ENCODE results near the gene IYD.

IYD gene

GRCh38 chr6:150323205-150323604 is 45.6 kb upstream of the IYD start:
- WGBS, 2 donors (ENCODE audit: extremely low coverage in 2 of 2, insufficient read length in 2 of 2, insufficient replicate concordance in 1 of 2), result no CpG with 5 or more reads among the region's 8 CpGs
- H2BK120ac ChIP-seq (ENCODE audit: low read depth, low read length), result no peak overlapping the region
- H3K27ac ChIP-seq (replicated peaks; ENCODE audit: low read length), result no peak overlapping the region
- H2BK12ac ChIP-seq (ENCODE audit: low read length), result no peak overlapping the region
- H3K4me2 ChIP-seq (ENCODE audit: insufficient read depth, low read length, poor library complexity, severe bottlenecking), result no peak overlapping the region
- peaks cover 3 to 5% of the 10 kb centered on the region in 2 donors for H3K4me1 ChIP-seq (ENCODE audit: control insufficient read depth in 2 of 2, insufficient read depth in 1 of 2, low read depth in 1 of 2, low read length in 2 of 2)
- no peak overlapping the region for H3K18ac ChIP-seq (ENCODE audit: low read length)
- no peak overlapping the region for H2AFZ ChIP-seq (ENCODE audit: low read length)
- H3K23ac ChIP-seq (ENCODE audit: low read depth, low read length, poor library complexity), result no peak overlapping the region
- no peaks in the 10 kb centered on the region for H3K36me3 ChIP-seq (replicated peaks in 1 of 2; ENCODE audit: control insufficient read depth in 2 of 2, insufficient read depth in 2 of 2, low read length in 2 of 2)
- H3K9ac ChIP-seq (ENCODE audit: low read depth, low read length, poor library complexity), result no peak overlapping the region
- H2BK5ac ChIP-seq (ENCODE audit: low read length), result no peak overlapping the region
- H4K91ac ChIP-seq (ENCODE audit: low read depth, low read length, poor library complexity), result no peak overlapping the region
- no peak for DNase-seq (ENCODE audit: low spot score)
- H3K4ac ChIP-seq (ENCODE audit: low read length), result no peak overlapping the region
- no peak overlapping the region for H2BK15ac ChIP-seq (ENCODE audit: low read length)
- H4K8ac ChIP-seq (ENCODE audit: low read depth, low read length), result no peak overlapping the region
- H2AK5ac ChIP-seq (ENCODE audit: low read depth, low read length), result no peak overlapping the region
- H3K79me1 ChIP-seq (ENCODE audit: low read depth, low read length), result no peaks in the 10 kb centered on the region
- H3K4me3 ChIP-seq (ENCODE audit: low read length in 2 of 2), result no peak overlapping the region
- H3K27me3 ChIP-seq (ENCODE audit: control insufficient read depth in 3 of 3, insufficient read depth in 3 of 3, low read depth in 1 of 3, low read length in 3 of 3), result no peaks in the 10 kb centered on the region
- no peak overlapping the region for H3K14ac ChIP-seq (ENCODE audit: low read length)
- H3K9me3 ChIP-seq (replicated peaks in 1 of 2; ENCODE audit: control insufficient read depth in 2 of 2, insufficient read depth in 1 of 2, low read depth in 1 of 2, low read length in 2 of 2), result no peaks in the 10 kb centered on the region

DNA sequence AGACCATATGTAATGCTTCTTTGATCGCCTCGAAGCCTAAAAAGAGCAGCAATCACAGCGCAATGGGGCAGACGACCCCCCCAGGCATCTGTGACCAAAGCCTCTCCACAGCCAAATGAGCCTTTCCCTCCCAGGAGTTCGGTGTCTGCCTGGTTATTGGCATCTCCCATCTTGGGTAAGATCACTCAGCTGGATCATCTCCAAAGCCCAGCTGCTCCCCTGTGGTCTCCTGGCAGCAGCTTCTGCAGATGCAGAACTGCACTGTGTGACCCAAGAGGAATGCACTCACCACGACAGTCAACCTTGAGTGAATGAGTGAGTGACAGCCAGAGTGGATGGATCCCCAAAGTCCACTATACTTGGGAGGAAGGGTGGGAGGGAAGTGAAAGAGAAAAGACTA is 44.8 kb upstream of the IYD start:
- no peak overlapping the region for H4K91ac ChIP-seq (ENCODE audit: low read depth, low read length, poor library complexity)
- no peak overlapping the region for H2BK12ac ChIP-seq (ENCODE audit: low read length)
- no peak overlapping the region for H2BK15ac ChIP-seq (ENCODE audit: low read length)
- H3K4me1 ChIP-seq (ENCODE audit: control insufficient read depth in 2 of 2, insufficient read depth in 1 of 2, low read depth in 1 of 2, low read length in 2 of 2), result peaks cover 3 to 5% of the 10 kb centered on the region in 2 donors
- H3K14ac ChIP-seq (ENCODE audit: low read length), result no peak overlapping the region
- H3K36me3 ChIP-seq (replicated peaks in 1 of 2; ENCODE audit: control insufficient read depth in 2 of 2, insufficient read depth in 2 of 2, low read length in 2 of 2), result no peaks in the 10 kb centered on the region
- H2AFZ ChIP-seq (ENCODE audit: low read length), result no peak overlapping the region
- H4K8ac ChIP-seq (ENCODE audit: low read depth, low read length), result no peak overlapping the region
- no peak overlapping the region for H2BK120ac ChIP-seq (ENCODE audit: low read depth, low read length)
- no peak overlapping the region for H3K18ac ChIP-seq (ENCODE audit: low read length)
- no peak overlapping the region for H2BK5ac ChIP-seq (ENCODE audit: low read length)
- no peak overlapping the region for H3K23ac ChIP-seq (ENCODE audit: low read depth, low read length, poor library complexity)
- H3K27ac ChIP-seq (replicated peaks; ENCODE audit: low read length), result no peak overlapping the region
- no peaks in the 10 kb centered on the region for H3K9me3 ChIP-seq (replicated peaks in 1 of 2; ENCODE audit: control insufficient read depth in 2 of 2, insufficient read depth in 1 of 2, low read depth in 1 of 2, low read length in 2 of 2)
- no peaks in the 10 kb centered on the region for H3K79me1 ChIP-seq (ENCODE audit: low read depth, low read length)
- H3K4ac ChIP-seq (ENCODE audit: low read length), result no peak overlapping the region
- no peaks in the 10 kb centered on the region for H3K27me3 ChIP-seq (ENCODE audit: control insufficient read depth in 3 of 3, insufficient read depth in 3 of 3, low read depth in 1 of 3, low read length in 3 of 3)
- no peak overlapping the region for H3K4me3 ChIP-seq (ENCODE audit: low read length in 2 of 2)
- WGBS, 2 donors (ENCODE audit: extremely low coverage in 2 of 2, insufficient read length in 2 of 2, insufficient replicate concordance in 1 of 2), result no CpG with 5 or more reads among the region's 6 CpGs
- H3K4me2 ChIP-seq (ENCODE audit: insufficient read depth, low read length, poor library complexity, severe bottlenecking), result no peak overlapping the region
- no peak overlapping the region for H2AK5ac ChIP-seq (ENCODE audit: low read depth, low read length)
- no peak for DNase-seq (ENCODE audit: low spot score)
- no peak overlapping the region for H3K9ac ChIP-seq (ENCODE audit: low read depth, low read length, poor library complexity)

DNA sequence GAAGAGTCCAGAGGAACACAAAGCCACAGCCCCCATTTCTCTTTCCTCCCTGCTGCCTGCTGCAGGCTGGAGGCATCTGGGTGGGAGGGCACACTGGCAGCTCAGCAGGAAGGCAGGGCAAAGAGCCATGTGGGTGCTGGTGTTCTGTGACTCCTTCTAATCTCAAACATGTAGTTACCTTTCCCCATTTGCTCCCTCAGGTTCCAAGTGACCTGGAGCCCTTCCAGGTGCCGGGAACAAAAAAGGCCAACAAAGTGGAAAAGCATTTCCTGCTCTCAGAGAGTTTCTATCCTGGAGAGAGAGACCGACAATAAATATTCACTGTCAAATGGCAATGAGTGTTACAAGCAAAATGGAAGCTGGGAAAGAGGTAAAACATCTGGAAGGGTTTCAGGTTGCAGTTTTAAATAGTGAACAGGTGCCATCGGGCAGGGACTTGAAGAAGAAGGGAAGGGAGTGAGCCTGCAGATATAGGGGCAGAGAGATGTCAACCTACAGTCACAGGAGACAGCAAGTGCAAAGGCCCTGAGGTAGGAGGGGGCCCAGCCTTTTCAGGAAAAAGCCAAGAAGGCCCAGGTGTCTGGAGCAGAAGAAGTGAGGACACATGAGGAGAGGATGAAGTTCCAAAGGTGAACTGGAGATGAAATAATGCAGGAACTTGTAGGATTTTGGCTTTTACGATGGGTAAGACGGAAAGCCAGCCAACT is 43.6 kb upstream of the IYD start:
- H3K79me1 ChIP-seq (ENCODE audit: low read depth, low read length), result no peaks in the 10 kb centered on the region
- H2BK12ac ChIP-seq (ENCODE audit: low read length), result no peak overlapping the region
- H3K4me1 ChIP-seq (ENCODE audit: control insufficient read depth in 2 of 2, insufficient read depth in 1 of 2, low read depth in 1 of 2, low read length in 2 of 2), result peaks cover 3 to 5% of the 10 kb centered on the region in 2 donors
- H3K9ac ChIP-seq (ENCODE audit: low read depth, low read length, poor library complexity), result no peak overlapping the region
- no peak overlapping the region for H3K14ac ChIP-seq (ENCODE audit: low read length)
- no peak overlapping the region for H2BK5ac ChIP-seq (ENCODE audit: low read length)
- H2BK15ac ChIP-seq (ENCODE audit: low read length), result no peak overlapping the region
- no peak overlapping the region for H2AK5ac ChIP-seq (ENCODE audit: low read depth, low read length)
- H3K36me3 ChIP-seq (replicated peaks in 1 of 2; ENCODE audit: control insufficient read depth in 2 of 2, insufficient read depth in 2 of 2, low read length in 2 of 2), result no peaks in the 10 kb centered on the region
- no peak overlapping the region for H3K4me2 ChIP-seq (ENCODE audit: insufficient read depth, low read length, poor library complexity, severe bottlenecking)
- H2AFZ ChIP-seq (ENCODE audit: low read length), result peak overlapping the region; percentile 26
- no peak overlapping the region for H4K8ac ChIP-seq (ENCODE audit: low read depth, low read length)
- H4K91ac ChIP-seq (ENCODE audit: low read depth, low read length, poor library complexity), result no peak overlapping the region
- no peak overlapping the region for H3K27ac ChIP-seq (replicated peaks; ENCODE audit: low read length)
- H3K27me3 ChIP-seq (ENCODE audit: control insufficient read depth in 3 of 3, insufficient read depth in 3 of 3, low read depth in 1 of 3, low read length in 3 of 3), result no peaks in the 10 kb centered on the region
- H3K9me3 ChIP-seq (replicated peaks in 1 of 2; ENCODE audit: control insufficient read depth in 2 of 2, insufficient read depth in 1 of 2, low read depth in 1 of 2, low read length in 2 of 2), result no peaks in the 10 kb centered on the region
- no peak overlapping the region for H3K4me3 ChIP-seq (ENCODE audit: low read length in 2 of 2)
- WGBS, 2 donors (ENCODE audit: extremely low coverage in 2 of 2, insufficient read length in 2 of 2, insufficient replicate concordance in 1 of 2), result no CpG with 5 or more reads among the region's 5 CpGs
- no peak overlapping the region for H3K23ac ChIP-seq (ENCODE audit: low read depth, low read length, poor library complexity)
- no peak overlapping the region for H3K18ac ChIP-seq (ENCODE audit: low read length)
- no peak for DNase-seq (ENCODE audit: low spot score)
- H3K4ac ChIP-seq (ENCODE audit: low read length), result no peak overlapping the region
- no peak overlapping the region for H2BK120ac ChIP-seq (ENCODE audit: low read depth, low read length)

DNA sequence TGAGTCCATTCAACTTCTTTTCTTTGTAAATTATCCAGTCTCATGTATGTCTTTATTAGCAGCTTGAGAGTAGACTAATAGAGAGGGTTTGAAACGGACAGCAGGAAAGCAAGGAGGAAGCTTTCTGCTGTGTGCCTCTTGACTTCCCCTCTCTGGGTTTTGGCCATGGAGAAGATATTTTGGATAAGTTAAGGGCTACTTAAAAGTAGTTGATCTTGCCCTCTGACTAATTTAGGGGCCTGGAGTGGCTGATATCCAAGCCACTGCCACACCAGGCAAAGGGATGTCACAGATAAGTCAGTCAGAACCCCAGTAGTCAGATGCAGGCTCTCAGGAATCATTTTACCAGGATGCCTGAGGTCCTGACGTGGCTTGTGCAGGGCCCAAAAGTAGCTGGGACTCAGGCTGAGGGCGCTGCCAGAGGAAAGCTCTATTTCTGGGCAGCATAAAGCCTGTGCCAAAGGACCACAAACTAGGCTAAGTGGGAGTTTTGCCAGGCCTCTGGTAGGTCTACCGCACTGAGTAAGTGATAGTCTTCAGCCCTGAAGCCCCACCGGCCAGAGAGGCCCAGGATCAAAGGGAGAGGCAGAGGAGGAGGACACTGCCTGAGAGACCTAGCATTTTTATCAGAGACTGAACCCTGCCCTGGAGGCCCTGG is 41.6 kb upstream of the IYD start:
- DNase-seq (ENCODE audit: low spot score), result no peak
- Histone ChIP-seq H3K4me2 (ENCODE audit: insufficient read depth, low read length, poor library complexity, severe bottlenecking) (no peak overlapping the region), H2BK15ac (ENCODE audit: low read length) (no peak overlapping the region), H3K4me1 (ENCODE audit: control insufficient read depth in 2 of 2, insufficient read depth in 1 of 2, low read depth in 1 of 2, low read length in 2 of 2) (peaks cover 3 to 5% of the 10 kb centered on the region in 2 donors), H3K9ac (ENCODE audit: low read depth, low read length, poor library complexity) (no peak overlapping the region), H3K23ac (ENCODE audit: low read depth, low read length, poor library complexity) (no peak overlapping the region), H4K91ac (ENCODE audit: low read depth, low read length, poor library complexity) (no peak overlapping the region), H2BK12ac (ENCODE audit: low read length) (no peak overlapping the region), H3K27ac (replicated peaks; ENCODE audit: low read length) (no peak overlapping the region), H3K4ac (ENCODE audit: low read length) (no peak overlapping the region), H3K36me3 (replicated peaks in 1 of 2; ENCODE audit: control insufficient read depth in 2 of 2, insufficient read depth in 2 of 2, low read length in 2 of 2) (no peaks in the 10 kb centered on the region), H2BK120ac (ENCODE audit: low read depth, low read length) (no peak overlapping the region), H2AK5ac (ENCODE audit: low read depth, low read length) (no peak overlapping the region), H3K18ac (ENCODE audit: low read length) (peak overlapping the region; percentile 23), H4K8ac (ENCODE audit: low read depth, low read length) (no peak overlapping the region), H3K14ac (ENCODE audit: low read length) (no peak overlapping the region), H2BK5ac (ENCODE audit: low read length) (no peak overlapping the region), H3K79me1 (ENCODE audit: low read depth, low read length) (no peaks in the 10 kb centered on the region), H3K27me3 (ENCODE audit: control insufficient read depth in 3 of 3, insufficient read depth in 3 of 3, low read depth in 1 of 3, low read length in 3 of 3) (no peaks in the 10 kb centered on the region), H3K4me3 (ENCODE audit: low read length in 2 of 2) (no peak overlapping the region), H3K9me3 (replicated peaks in 1 of 2; ENCODE audit: control insufficient read depth in 2 of 2, insufficient read depth in 1 of 2, low read depth in 1 of 2, low read length in 2 of 2) (no peaks in the 10 kb centered on the region), H2AFZ (ENCODE audit: low read length) (peak overlapping the region; percentile 57)
- WGBS, 2 donors (ENCODE audit: extremely low coverage in 2 of 2, insufficient read length in 2 of 2, insufficient replicate concordance in 1 of 2), result no CpG with 5 or more reads among the region's 5 CpGs
